Caco-2 (cell line): ENCODE data around the gene UNC119B. TPM values are rescaled to one million over a fixed set of nuclear protein-coding genes. Genes with fewer than 3 reads are reported as not detected.

Source experiments
- BruUV-seq: library from RNA; stranded (reverse); fragments of 400-500 nt; replicated peaks from 2 replicates; lab custom pipeline; 2021; lab: Mats Ljungman, UMichigan
- CTCF ChIA-PET: fragments of 300-600 bp; sonication (Branson Sonifier 250); formaldehyde crosslinking; loops from one replicate; lab custom pipeline; 2022; ENCODE audit warnings: antibody characterized with exemption; lab: Charles Lee
- POLR2A ChIA-PET: fragments of 300-600 bp; sonication (Branson Sonifier 250); formaldehyde crosslinking; loops from one replicate; lab custom pipeline; 2022; ENCODE audit warnings: antibody characterized with exemption; lab: Charles Lee
- DNase-seq, 2 experiments: peaks; one replicate each; pipeline versions ENCODE4 v3.0.0 to v3.0.0-alpha.2; 2020 to 2022
- H3K27me3 ChIP-seq: replicated peaks from 2 replicates; pipeline ENCODE4 v1.6.0; 2011; ENCODE audit warnings: low read length; ENCODE audit not compliant: control insufficient read depth, insufficient read depth
- H3K36me3 ChIP-seq: 2 replicates; pipeline ENCODE4 v1.5.1; 2011; ENCODE audit warnings: low read length; ENCODE audit not compliant: control insufficient read depth, insufficient read depth
- H3K4me1 ChIP-seq: fragments of 250-450 bp; sonication (Bioruptor Pico); 2 replicates; pipeline ENCODE4 v1.5.1; 2020; ENCODE audit warnings: mild to moderate bottlenecking
- H3K4me3 ChIP-seq: 2 replicates; pipeline ENCODE4 v1.5.1; 2011; ENCODE audit warnings: low read depth, mild to moderate bottlenecking, control low read depth, low read length
- H3K9me3 ChIP-seq: fragments of 250-450 bp; sonication (Bioruptor Pico); 2 replicates; pipeline ENCODE4 v1.5.1; 2020; ENCODE audit warnings: mild to moderate bottlenecking, moderate library complexity
- H3K27ac Mint-ChIP-seq: one replicate; pipeline ENCODE4 v1.8.0; 2022; ENCODE audit warnings: mixed read lengths; ENCODE audit not compliant: unreplicated experiment
- H3K27me3 Mint-ChIP-seq: one replicate; pipeline ENCODE4 v1.8.0; 2022; ENCODE audit warnings: mixed read lengths; ENCODE audit not compliant: insufficient read depth, unreplicated experiment
- H3K36me3 Mint-ChIP-seq: one replicate; pipeline ENCODE4 v1.8.0; 2022; ENCODE audit warnings: mild to moderate bottlenecking, mixed read lengths; ENCODE audit not compliant: insufficient read depth, unreplicated experiment
- H3K4me1 Mint-ChIP-seq: one replicate; pipeline ENCODE4 v1.8.0; 2022; ENCODE audit warnings: low read depth, mixed read lengths; ENCODE audit not compliant: unreplicated experiment
- H3K4me3 Mint-ChIP-seq: one replicate; pipeline ENCODE4 v1.8.0; 2022; ENCODE audit warnings: mild to moderate bottlenecking, moderate library complexity, mixed read lengths; ENCODE audit not compliant: unreplicated experiment
- H3K9me3 Mint-ChIP-seq: one replicate; pipeline ENCODE4 v1.8.0; 2022; ENCODE audit warnings: mixed read lengths; ENCODE audit not compliant: unreplicated experiment
- intact Hi-C: fragments of 100-400 bp; cut with micrococcal nuclease; formaldehyde crosslinking; loops from one replicate; pipeline ENCODE4 v1.10.0; 2022; ENCODE audit not compliant: unreplicated experiment
- total RNA-seq: library from RNA; stranded (reverse); gene quantifications from 2 replicates; pipeline ENCODE4 v1.2.3, GENCODE V29; 2022
- TF ChIP-seq, protein P1 (sequence below), 2 experiments: fragments of 200-600 bp in 1 of 2; IDR thresholded peaks; 1 replicate in 1 of 2; 2 replicates in 1 of 2; pipeline versions ENCODE4 v1.5.1 to v1.8.0; 2011 to 2022; ENCODE audit warnings: antibody characterized with exemption in 1 of 2, control low read depth in 1 of 2, inconsistent platforms in 1 of 2, low read depth in 1 of 2, low read length in 1 of 2, mild to moderate bottlenecking in 1 of 2, moderate library complexity in 1 of 2; ENCODE audit not compliant: insufficient read depth in 1 of 2, severe bottlenecking in 1 of 2, unreplicated experiment in 1 of 2

UNC119B gene
- total RNA-seq, 1 experiment from 2014 or later = 44.4 TPM

DNA sequence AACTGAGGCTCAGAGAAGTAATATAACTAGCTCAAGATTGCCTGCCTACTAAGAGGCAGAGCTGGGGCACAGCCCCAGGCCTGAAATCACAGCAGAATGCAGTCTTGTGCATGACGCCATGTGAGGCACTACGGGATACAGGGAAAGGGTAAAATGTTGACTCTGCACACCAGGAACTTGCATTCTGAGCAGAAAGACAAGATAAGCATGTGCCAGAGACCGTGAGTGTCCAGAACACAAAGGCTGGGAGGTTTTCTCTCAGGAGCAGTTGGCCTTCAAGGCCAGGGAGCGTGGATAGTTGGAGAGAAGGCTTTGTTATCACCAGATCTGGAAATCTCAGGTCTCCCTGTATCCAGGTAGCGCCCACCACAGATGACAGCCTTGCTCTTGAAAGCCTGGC lies 46.5 kb upstream of the UNC119B start:
- Mint-ChIP-seq H3K27ac (no peak overlapping the region), H3K27me3 (no peaks in the 10 kb centered on the region), H3K9me3 (no peaks in the 10 kb centered on the region), H3K4me3 (no peak overlapping the region), H3K4me1 (peaks cover 6% of the 10 kb centered on the region), H3K36me3 (no peaks in the 10 kb centered on the region)
- no peaks in the 10 kb centered on the region for H3K36me3 ChIP-seq
- intact Hi-C loops = no loop called here
- H3K27me3 ChIP-seq = no peaks in the 10 kb centered on the region; the same call in 1 of the 2 replicates
- H3K4me1 ChIP-seq = no peaks in the 10 kb centered on the region
- no TSS peak for BruUV-seq
- no peaks in the 10 kb centered on the region for H3K9me3 ChIP-seq
- ChIA-PET POLR2A (no interaction called here), CTCF (interaction anchor here (0.6 to 1.3 kb wide), 2 partner anchors 14 to 52 kb away, joined by 8 read pairs; no protein-coding TSS in a partner anchor)
- TF ChIP-seq, protein P1, sequence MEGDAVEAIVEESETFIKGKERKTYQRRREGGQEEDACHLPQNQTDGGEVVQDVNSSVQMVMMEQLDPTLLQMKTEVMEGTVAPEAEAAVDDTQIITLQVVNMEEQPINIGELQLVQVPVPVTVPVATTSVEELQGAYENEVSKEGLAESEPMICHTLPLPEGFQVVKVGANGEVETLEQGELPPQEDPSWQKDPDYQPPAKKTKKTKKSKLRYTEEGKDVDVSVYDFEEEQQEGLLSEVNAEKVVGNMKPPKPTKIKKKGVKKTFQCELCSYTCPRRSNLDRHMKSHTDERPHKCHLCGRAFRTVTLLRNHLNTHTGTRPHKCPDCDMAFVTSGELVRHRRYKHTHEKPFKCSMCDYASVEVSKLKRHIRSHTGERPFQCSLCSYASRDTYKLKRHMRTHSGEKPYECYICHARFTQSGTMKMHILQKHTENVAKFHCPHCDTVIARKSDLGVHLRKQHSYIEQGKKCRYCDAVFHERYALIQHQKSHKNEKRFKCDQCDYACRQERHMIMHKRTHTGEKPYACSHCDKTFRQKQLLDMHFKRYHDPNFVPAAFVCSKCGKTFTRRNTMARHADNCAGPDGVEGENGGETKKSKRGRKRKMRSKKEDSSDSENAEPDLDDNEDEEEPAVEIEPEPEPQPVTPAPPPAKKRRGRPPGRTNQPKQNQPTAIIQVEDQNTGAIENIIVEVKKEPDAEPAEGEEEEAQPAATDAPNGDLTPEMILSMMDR (IDR thresholded peaks at IDR 0.05; ENCODE audit: insufficient read depth in 1 of 2, low read depth in 1 of 2, low read length in 1 of 2, severe bottlenecking in 1 of 2, unreplicated experiment in 1 of 2) = no peak
- no peak for DNase-seq
- no peak overlapping the region for H3K4me3 ChIP-seq

DNA sequence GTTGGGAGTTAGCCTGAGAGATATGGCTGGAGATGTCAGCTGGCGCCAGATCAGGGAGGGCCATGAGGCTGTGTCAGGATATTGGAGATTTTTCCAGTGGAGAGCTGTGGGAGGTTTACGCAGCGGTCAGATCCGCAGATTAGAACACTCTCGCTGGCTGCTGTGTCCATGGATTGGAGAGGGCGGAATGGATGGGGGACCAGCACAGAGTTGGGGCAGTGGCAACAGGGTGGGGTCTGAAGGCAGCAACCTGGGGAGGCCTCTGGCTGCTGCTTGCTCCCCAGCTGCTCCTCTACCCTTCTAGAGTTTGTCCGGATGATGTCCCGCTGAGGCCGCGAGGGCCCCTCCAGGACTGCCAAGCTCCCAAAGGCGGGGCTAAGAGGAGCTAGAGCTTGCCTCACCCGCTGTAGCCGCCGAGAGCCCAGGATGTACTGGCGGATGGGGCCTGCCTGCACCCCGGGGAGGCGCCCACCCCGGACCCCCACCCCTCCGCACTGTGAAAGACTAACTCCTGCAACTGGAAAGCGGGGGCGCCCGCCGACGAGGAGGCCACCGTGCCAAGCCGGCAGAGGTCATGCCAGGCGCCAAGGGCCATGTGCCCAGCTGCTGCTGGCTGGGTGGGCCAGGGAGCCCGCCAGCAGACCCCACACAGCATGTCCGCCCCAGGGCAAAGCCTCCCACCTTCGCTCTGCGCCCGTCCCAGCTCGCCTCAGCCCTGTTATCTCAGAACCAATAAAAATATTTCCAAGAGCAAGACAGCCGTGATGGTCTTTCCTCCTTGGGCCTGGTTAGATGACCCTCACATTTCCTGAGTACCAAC lies 43.5 kb upstream of the UNC119B start:
- H3K9me3 Mint-ChIP-seq = no peaks in the 10 kb centered on the region
- no peaks in the 10 kb centered on the region for H3K4me1 Mint-ChIP-seq
- no peak overlapping the region for H3K4me3 ChIP-seq
- no TSS peak for BruUV-seq
- TF ChIP-seq, protein P1 (IDR thresholded peaks at IDR 0.05; ENCODE audit: insufficient read depth in 1 of 2, low read depth in 1 of 2, low read length in 1 of 2, severe bottlenecking in 1 of 2, unreplicated experiment in 1 of 2) = no peak
- intact Hi-C loops = no loop called here
- no peak overlapping the region for H3K4me3 Mint-ChIP-seq
- no peaks in the 10 kb centered on the region for H3K36me3 ChIP-seq
- no peaks in the 10 kb centered on the region for H3K4me1 ChIP-seq
- DNase-seq = no peak
- no peaks in the 10 kb centered on the region for H3K9me3 ChIP-seq
- H3K27me3 ChIP-seq = no peaks in the 10 kb centered on the region
- no peaks in the 10 kb centered on the region for H3K27me3 Mint-ChIP-seq
- ChIA-PET CTCF (no interaction called here), POLR2A (no interaction called here)
- H3K36me3 Mint-ChIP-seq = no peaks in the 10 kb centered on the region
- H3K27ac Mint-ChIP-seq = no peak overlapping the region

DNA sequence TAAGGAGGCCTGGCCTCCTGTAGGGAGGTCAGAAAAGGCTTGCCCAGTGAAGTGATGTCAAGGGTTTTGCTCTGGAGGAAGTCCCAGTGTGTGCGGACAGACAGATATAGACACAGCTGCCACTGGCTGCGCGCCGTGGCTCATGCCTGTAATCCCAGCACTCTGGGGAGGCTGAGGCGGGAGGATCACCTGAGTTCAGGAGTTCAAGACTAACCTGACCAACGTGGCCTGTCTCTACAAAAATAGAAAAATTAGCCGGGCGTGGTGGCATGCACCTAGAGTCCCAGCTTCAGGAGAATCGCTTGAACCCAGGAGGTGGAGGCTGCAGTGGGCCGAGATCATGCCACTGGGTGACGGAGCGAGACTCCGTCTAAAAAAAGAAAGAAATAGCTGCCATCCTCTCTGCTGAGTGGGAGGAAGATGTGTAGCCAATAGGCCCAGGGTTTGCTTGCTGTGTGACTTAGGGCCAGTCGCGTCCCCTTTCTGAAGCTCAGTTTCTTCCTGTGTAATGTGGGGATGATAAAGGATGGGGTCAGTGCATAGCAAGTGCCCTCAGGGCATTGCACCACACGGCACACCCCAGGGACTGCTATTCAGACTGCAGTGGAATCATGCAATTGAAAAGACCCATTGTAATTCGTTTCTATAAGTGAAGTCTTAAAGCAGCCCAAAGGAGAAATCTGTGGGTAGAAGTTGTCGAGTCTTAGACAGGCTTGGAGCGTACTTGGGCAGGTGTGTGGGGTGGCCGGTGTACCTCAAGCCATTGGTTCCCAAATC lies 42.0 kb upstream of the UNC119B start:
- Histone ChIP-seq H3K4me3 (no peak overlapping the region), H3K36me3 (no peaks in the 10 kb centered on the region), H3K27me3 (no peaks in the 10 kb centered on the region), H3K4me1 (no peaks in the 10 kb centered on the region), H3K9me3 (no peaks in the 10 kb centered on the region)
- intact Hi-C loops = no loop called here
- POLR2A ChIA-PET = no interaction called here
- TF ChIP-seq, protein P1 (IDR thresholded peaks at IDR 0.05; ENCODE audit: insufficient read depth in 1 of 2, low read depth in 1 of 2, low read length in 1 of 2, severe bottlenecking in 1 of 2, unreplicated experiment in 1 of 2) = no peak
- no peaks in the 10 kb centered on the region for H3K9me3 Mint-ChIP-seq
- DNase-seq = no peak
- H3K27me3 Mint-ChIP-seq = no peaks in the 10 kb centered on the region
- H3K4me3 Mint-ChIP-seq = no peak overlapping the region
- CTCF ChIA-PET = interaction anchor here (1.0 kb wide), 1 partner anchor 87 kb away, joined by 3 read pairs; the partner anchor contains the start of gene POP5
- no peak overlapping the region for H3K27ac Mint-ChIP-seq
- no peaks in the 10 kb centered on the region for H3K4me1 Mint-ChIP-seq
- BruUV-seq = no TSS peak
- no peaks in the 10 kb centered on the region for H3K36me3 Mint-ChIP-seq
